Nephron progenitor cell (in vitro differentiated cells): ENCODE data around the gene USP43.

ENCODE experiments used
- DNase-seq: peaks from one replicate; pipeline ENCODE4 v3.0.0; 2021
- H3K27ac Mint-ChIP-seq: 2 replicates; pipeline ENCODE4 v1.8.0; 2021; ENCODE audit warnings: mild to moderate bottlenecking, moderate library complexity, mixed read lengths
- H3K27me3 Mint-ChIP-seq: 2 replicates; pipeline ENCODE4 v1.8.0; 2021; ENCODE audit warnings: mild to moderate bottlenecking, low read depth, mixed read lengths; ENCODE audit not compliant: poor library complexity
- H3K36me3 Mint-ChIP-seq: 2 replicates; pipeline ENCODE4 v1.8.0; 2021; ENCODE audit warnings: low read depth, mixed read lengths
- H3K4me1 Mint-ChIP-seq: 2 replicates; pipeline ENCODE4 v1.8.0; 2021; ENCODE audit warnings: mixed read lengths
- H3K4me3 Mint-ChIP-seq: 2 replicates; pipeline ENCODE4 v1.8.0; 2021; ENCODE audit warnings: mild to moderate bottlenecking, moderate library complexity, mixed read lengths
- H3K9me3 Mint-ChIP-seq: 2 replicates; pipeline ENCODE4 v1.8.0; 2021; ENCODE audit warnings: mild to moderate bottlenecking, moderate library complexity, mixed read lengths
- TF ChIP-seq, protein P1 (sequence below): fragments of 200-600 bp; sonication (generic); IDR thresholded peaks from 2 replicates; pipeline ENCODE4 v1.5.0; 2021; ENCODE audit warnings: antibody characterized with exemption

USP43 gene

DNA sequence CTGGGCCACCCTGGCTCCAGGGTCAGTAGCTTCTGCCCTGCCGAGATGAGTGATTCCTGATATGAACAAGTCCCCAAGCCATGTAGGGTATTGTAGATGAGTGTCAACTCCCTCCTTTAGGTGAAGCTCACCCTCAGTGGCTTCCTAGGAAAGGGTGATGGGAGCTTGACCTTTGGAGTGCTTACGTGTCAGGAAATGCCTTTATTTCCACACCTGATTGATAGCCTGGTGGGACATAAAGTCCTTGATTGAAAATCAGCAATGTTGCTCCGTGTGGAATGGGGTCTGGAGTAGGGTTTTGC is 58.4 kb downstream of the USP43 start:
- Mint-ChIP-seq H3K27ac (peak overlapping the region; percentile 55), H3K27me3 (no peaks in the 10 kb centered on the region), H3K9me3 (no peaks in the 10 kb centered on the region), H3K4me1 (peaks cover 31% of the 10 kb centered on the region), H3K4me3 (no peak overlapping the region), H3K36me3 (peaks cover 9% of the 10 kb centered on the region)
- TF ChIP-seq, protein P1, sequence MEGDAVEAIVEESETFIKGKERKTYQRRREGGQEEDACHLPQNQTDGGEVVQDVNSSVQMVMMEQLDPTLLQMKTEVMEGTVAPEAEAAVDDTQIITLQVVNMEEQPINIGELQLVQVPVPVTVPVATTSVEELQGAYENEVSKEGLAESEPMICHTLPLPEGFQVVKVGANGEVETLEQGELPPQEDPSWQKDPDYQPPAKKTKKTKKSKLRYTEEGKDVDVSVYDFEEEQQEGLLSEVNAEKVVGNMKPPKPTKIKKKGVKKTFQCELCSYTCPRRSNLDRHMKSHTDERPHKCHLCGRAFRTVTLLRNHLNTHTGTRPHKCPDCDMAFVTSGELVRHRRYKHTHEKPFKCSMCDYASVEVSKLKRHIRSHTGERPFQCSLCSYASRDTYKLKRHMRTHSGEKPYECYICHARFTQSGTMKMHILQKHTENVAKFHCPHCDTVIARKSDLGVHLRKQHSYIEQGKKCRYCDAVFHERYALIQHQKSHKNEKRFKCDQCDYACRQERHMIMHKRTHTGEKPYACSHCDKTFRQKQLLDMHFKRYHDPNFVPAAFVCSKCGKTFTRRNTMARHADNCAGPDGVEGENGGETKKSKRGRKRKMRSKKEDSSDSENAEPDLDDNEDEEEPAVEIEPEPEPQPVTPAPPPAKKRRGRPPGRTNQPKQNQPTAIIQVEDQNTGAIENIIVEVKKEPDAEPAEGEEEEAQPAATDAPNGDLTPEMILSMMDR: no peak
- no peak for DNase-seq

DNA sequence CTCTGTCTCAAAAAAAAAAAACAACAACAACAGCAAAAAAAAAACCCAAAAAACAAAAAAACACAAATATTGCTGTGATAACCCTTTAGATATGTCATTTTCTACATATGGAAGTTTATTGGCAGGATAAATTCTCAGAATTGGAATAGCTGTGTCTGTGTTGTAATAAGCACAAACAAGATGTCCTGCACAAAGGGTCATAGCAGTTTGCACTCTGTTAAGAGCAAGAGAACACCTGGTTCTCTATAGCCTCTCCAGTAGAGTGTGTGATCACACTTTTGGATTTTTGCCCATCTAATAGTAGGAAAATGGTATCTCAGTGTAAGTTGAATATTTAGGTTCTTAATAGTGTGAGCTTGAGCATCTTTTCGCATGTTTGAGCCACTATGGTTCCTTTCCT is 60.4 kb downstream of the USP43 start:
- Mint-ChIP-seq H3K4me1 (peaks cover 31% of the 10 kb centered on the region), H3K27me3 (no peaks in the 10 kb centered on the region), H3K4me3 (no peak overlapping the region), H3K27ac (no peak overlapping the region), H3K36me3 (peaks cover 9% of the 10 kb centered on the region), H3K9me3 (no peaks in the 10 kb centered on the region)
- TF ChIP-seq, protein P1: no peak
- DNase-seq: no peak

DNA sequence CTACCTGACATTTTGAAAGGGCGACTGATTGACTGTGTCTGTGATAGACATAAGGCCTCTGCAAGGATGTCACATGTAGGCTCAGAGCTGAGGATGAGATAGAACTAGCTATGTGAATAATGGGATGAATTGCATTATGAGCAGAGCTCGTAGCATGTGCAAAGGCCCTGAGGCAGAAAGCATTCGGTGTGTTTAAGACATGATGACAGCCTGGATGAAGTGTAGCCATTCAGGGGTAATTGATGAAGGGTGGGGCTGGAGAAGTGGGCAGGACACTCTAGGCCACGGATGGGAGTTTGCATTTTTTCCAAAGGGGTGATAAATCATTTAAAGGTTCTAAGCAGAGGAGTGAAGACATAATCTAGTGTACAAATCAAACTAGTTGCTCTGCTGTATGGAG is 62.6 kb downstream of the USP43 start:
- Mint-ChIP-seq H3K9me3 (peaks cover 9% of the 10 kb centered on the region), H3K36me3 (peaks cover 11% of the 10 kb centered on the region), H3K4me1 (peaks cover 17% of the 10 kb centered on the region), H3K27ac (no peak overlapping the region), H3K4me3 (no peak overlapping the region), H3K27me3 (peaks cover 3% of the 10 kb centered on the region)
- DNase-seq: no peak
- TF ChIP-seq, protein P1: no peak

DNA sequence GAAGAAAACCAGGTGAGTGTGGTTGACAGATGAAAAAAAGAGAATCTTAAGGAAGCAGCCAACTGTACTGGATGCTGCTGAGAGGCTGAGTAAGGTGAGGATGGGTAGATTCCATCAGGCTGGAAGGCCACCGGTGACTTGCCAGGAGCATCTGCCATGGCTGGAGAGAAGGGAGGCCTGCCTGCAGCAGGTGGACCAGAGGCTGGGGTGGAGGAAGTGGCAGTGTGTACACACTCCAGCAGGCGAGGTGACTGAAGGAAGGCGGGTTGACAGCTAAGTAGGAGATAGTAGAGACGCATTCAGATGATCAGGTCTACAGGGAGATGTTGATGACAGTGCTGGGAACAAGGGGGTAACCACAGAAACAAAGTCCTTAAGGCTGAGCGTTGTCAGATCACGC is 69.5 kb downstream of the USP43 start:
- Mint-ChIP-seq H3K9me3 (peaks cover 14% of the 10 kb centered on the region), H3K27me3 (peaks cover 3% of the 10 kb centered on the region), H3K4me1 (no peaks in the 10 kb centered on the region), H3K4me3 (no peak overlapping the region), H3K27ac (no peak overlapping the region), H3K36me3 (peaks cover 21% of the 10 kb centered on the region)
- TF ChIP-seq, protein P1: no peak
- DNase-seq: no peak

DNA sequence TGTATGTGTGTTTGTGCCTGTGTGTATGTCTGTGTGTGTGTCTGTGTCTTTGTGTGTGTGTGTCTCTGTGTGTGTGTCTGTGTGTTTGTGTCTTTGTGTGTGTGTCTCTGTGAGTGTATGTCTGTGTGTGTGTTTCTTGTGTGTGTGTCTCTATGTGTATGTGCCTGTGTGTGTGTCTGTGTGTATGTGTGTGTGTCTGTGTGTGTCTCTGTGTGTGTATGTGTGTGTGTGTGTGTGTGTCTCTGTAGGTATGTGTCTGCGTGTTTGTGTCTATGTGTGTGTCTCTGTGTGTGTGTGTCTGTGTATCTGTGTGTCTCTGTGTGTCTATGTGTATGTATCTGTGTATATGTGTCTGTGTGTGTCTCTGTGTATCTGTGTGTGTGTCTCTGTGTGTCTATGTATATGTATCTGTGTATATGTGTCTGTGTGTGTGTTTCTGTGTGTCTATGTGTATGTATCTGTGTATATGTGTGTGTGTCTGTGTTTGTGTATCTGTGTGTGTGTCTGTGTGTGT is 70.2 kb downstream of the USP43 start:
- H3K36me3 Mint-ChIP-seq: peaks cover 21% of the 10 kb centered on the region
- TF ChIP-seq, protein P1: no peak
- peaks cover 14% of the 10 kb centered on the region for H3K9me3 Mint-ChIP-seq
- no peak overlapping the region for H3K4me3 Mint-ChIP-seq
- H3K27me3 Mint-ChIP-seq: peaks cover 3% of the 10 kb centered on the region
- H3K4me1 Mint-ChIP-seq: no peaks in the 10 kb centered on the region
- H3K27ac Mint-ChIP-seq: no peak overlapping the region
- no peak for DNase-seq

DNA sequence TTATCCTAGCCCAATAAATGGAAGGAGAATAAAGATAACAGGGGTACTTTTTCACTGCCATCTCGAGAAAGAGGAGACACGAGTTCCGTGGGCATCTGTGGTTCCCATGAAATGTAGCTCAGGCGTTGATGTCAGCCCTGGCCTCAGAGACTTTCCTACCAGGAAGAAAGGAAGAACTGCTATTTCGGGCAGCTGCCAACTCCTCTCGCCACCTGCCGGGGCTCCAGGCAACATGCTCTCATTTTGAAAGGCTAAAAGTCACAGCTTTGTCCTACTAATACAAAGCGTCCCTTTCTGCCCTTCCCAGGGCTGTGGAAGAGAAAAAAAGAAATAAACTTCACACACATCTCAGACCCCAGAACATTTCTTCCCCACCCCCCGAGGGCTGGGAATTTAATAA is 80.3 kb downstream of the USP43 start:
- no peak for DNase-seq

More for the DNA sequence above, 80.3 kb downstream of the USP43 start:
- H3K4me3 Mint-ChIP-seq: no peak overlapping the region
- no peaks in the 10 kb centered on the region for H3K36me3 Mint-ChIP-seq
- H3K4me1 Mint-ChIP-seq: peaks cover 30% of the 10 kb centered on the region
- TF ChIP-seq, protein P1: no peak
- no peaks in the 10 kb centered on the region for H3K9me3 Mint-ChIP-seq
- no peak overlapping the region for H3K27ac Mint-ChIP-seq
- H3K27me3 Mint-ChIP-seq: peaks cover 5% of the 10 kb centered on the region
